Lung (tissue), 12 donors: ENCODE data around the gene ASRGL1. TPM values are rescaled to one million over a fixed set of nuclear protein-coding genes. Genes with fewer than 3 reads are reported as not detected.
A peak's percentile ranks its signal among the peaks of the same experiment; 100 is the strongest.
"Not testable (repeated sequence)": the region's sequence is repeated elsewhere in the genome, so short reads cannot be mapped to it uniquely, and the experiment has no call there.

Experiments used
- ATAC-seq: fragments of 200-7000 bp; cut with Tn5 transposase; one replicate; pipeline ENCODE4 v1.9.1; 2020; ENCODE audit warnings: moderate number of reproducible peaks; ENCODE audit not compliant: insufficient read depth, low FRiP score
- DNase-seq, 3 donors: peaks; one replicate each; pipeline ENCODE4 v3.0.0-alpha.2; 2013 to 2017
- H3K27ac ChIP-seq, 2 donors: one replicate each; pipeline ENCODE4 v1.5.1; 2013; ENCODE audit warnings: mild to moderate bottlenecking in 2 of 2, moderate library complexity in 2 of 2, control low read depth in 1 of 2, inconsistent platforms in 1 of 2, low read depth in 1 of 2, low read length in 1 of 2
- H3K27me3 ChIP-seq, 3 donors: one replicate each; pipeline ENCODE4 v1.5.1; 2013; ENCODE audit warnings: low read length in 2 of 3; ENCODE audit not compliant: control insufficient read depth in 3 of 3, insufficient read depth in 3 of 3
- H3K36me3 ChIP-seq, 4 donors: one replicate each; pipeline ENCODE4 v1.5.1; 2013; ENCODE audit warnings: low read length in 4 of 4, mild to moderate bottlenecking in 1 of 4, moderate library complexity in 1 of 4; ENCODE audit not compliant: control insufficient read depth in 4 of 4, insufficient read depth in 4 of 4
- H3K4me1 ChIP-seq, 5 donors: one replicate each; pipeline ENCODE4 v1.5.1; 2013; ENCODE audit warnings: low read length in 5 of 5, mild to moderate bottlenecking in 2 of 5, moderate library complexity in 1 of 5; ENCODE audit not compliant: control insufficient read depth in 5 of 5, insufficient read depth in 5 of 5
- H3K4me3 ChIP-seq: one replicate; pipeline ENCODE4 v1.5.1; 2013; ENCODE audit warnings: mild to moderate bottlenecking, control low read depth, moderate library complexity
- H3K9ac ChIP-seq, 2 donors: one replicate each; pipeline ENCODE4 v1.5.1; 2013; ENCODE audit warnings: low read length in 2 of 2, control low read depth in 1 of 2; ENCODE audit not compliant: insufficient read depth in 1 of 2
- H3K9me3 ChIP-seq, 4 donors: one replicate each; pipeline ENCODE4 v1.5.1; 2013; ENCODE audit warnings: low read length in 3 of 4, mild to moderate bottlenecking in 1 of 4, moderate library complexity in 1 of 4; ENCODE audit not compliant: control insufficient read depth in 4 of 4, insufficient read depth in 3 of 4
- CTCF ChIP-seq: IDR thresholded peaks from 2 replicates; pipeline ENCODE4 v1.5.1; 2012; ENCODE audit warnings: mild to moderate bottlenecking; ENCODE audit errors: control extremely low read depth, extremely low read depth
- WGBS, 2 donors: extraction: QIAGEN DNeasy Blood & Tissue Kit; methylation state at CpG; one replicate each; pipeline ENCODE4 v1.1.7; 2013; 5-methylcytosine and 5-hydroxymethylcytosine counted together
- polyA plus RNA-seq, 2 donors: library from polyadenylated mRNA; stranded (reverse); fragments of 200-250 nt; gene quantifications; one replicate each; pipeline ENCODE4 v1.2.1, GENCODE V29; 2013
- total RNA-seq, 2 donors: library from RNA; depleted of rRNA in 1 of 2; stranded (reverse); fragments of >200 nt in 1 of 2; gene quantifications; one replicate each; pipeline ENCODE4 v1.2.1, GENCODE V29; 2014 to 2021
- donor health status: control.
- donor health status: control.
- donor health status: Bipolar disorder and iron deficiency.
- donor health status: healthy.
- donor health status: DM: yes; HTN: yes; CAD: no.

Gene ASRGL1
- total and polyA plus RNA-seq, 4 donors, result 6.3 to 36.1 (median 28.2) TPM

- H3K36me3 ChIP-seq, result no peaks in the 10 kb centered on the region
- no peak overlapping the region for H3K9ac ChIP-seq
- H3K4me3 ChIP-seq, result no peak overlapping the region
- peaks cover 5 to 41% (median 16%) of the 10 kb centered on the region in 3 donors for H3K27me3 ChIP-seq
- H3K27ac ChIP-seq, result no peak overlapping the region
- DNase-seq (no peak), ATAC-seq (no peak)
- TF ChIP-seq CTCF, result no peak
- no peaks in the 10 kb centered on the region for H3K9me3 ChIP-seq
- peaks cover 0 to 3% (median 0%) of the 10 kb centered on the region in 5 donors for H3K4me1 ChIP-seq
- 91 to 97% methylated on average over 2 of the region's 2 CpGs for WGBS, 2 donors
Measured at GRCh38 chr11:62322524-62322923, 14.7 kb upstream of the ASRGL1 start.

GRCh38 chr11:62324731-62325556, 12.3 kb upstream of the ASRGL1 start:
- Histone ChIP-seq H3K9ac (no peak overlapping the region), H3K4me3 (no peak overlapping the region), H3K36me3 (no peaks in the 10 kb centered on the region), H3K27me3 (peaks cover 2 to 40% (median 14%) of the 10 kb centered on the region in 3 donors), H3K4me1 (peaks cover 0 to 3% (median 0%) of the 10 kb centered on the region in 5 donors), H3K27ac (no peak overlapping the region), H3K9me3 (no peaks in the 10 kb centered on the region)
- peak; percentile 65 for TF ChIP-seq CTCF
- DNase-seq (peak; percentile 17 to 38 (median 29)), ATAC-seq (peak; percentile 34)
- WGBS, 2 donors, result 34 to 49% methylated on average over 18 of the region's 18 CpGs

- DNase-seq, H3K4me3 ChIP-seq, H3K36me3 ChIP-seq, H3K4me1 ChIP-seq, H3K27ac ChIP-seq, H3K9ac ChIP-seq, H3K9me3 ChIP-seq, ATAC-seq: not testable (repeated sequence)
- 74 to 83% methylated on average over 5 of the region's 5 CpGs for WGBS, 2 donors
- peaks cover 2 to 40% (median 12%) of the 10 kb centered on the region in 3 donors for H3K27me3 ChIP-seq
Measured at GRCh38 chr11:62325781-62326180, 11.5 kb upstream of the ASRGL1 start.

- not testable (repeated sequence) for H3K4me3 ChIP-seq, H3K9me3 ChIP-seq, H3K27ac ChIP-seq, DNase-seq, H3K36me3 ChIP-seq, ATAC-seq, H3K4me1 ChIP-seq, H3K9ac ChIP-seq
- WGBS, 2 donors, result 32 to 47% methylated on average over 6 of the region's 6 CpGs
- peaks cover 2 to 33% (median 13%) of the 10 kb centered on the region in 3 donors for H3K27me3 ChIP-seq
Measured at GRCh38 chr11:62326719-62327118, 10.5 kb upstream of the ASRGL1 start.

- 90 to 92% methylated on average over 14 of the region's 14 CpGs for WGBS, 2 donors
- not testable (repeated sequence) for DNase-seq, ATAC-seq, H3K9me3 ChIP-seq, H3K27ac ChIP-seq, H3K36me3 ChIP-seq, H3K9ac ChIP-seq, H3K4me3 ChIP-seq, H3K4me1 ChIP-seq
- H3K27me3 ChIP-seq, result peaks cover under 1 to 37% (median 13%) of the 10 kb centered on the region in 3 donors
Measured at GRCh38 chr11:62327541-62327940, 9.7 kb upstream of the ASRGL1 start.

GRCh38 chr11:62331264-62331663, 6.0 kb upstream of the ASRGL1 start:
- peaks cover 0 to 52% (median 13%) of the 10 kb centered on the region in 3 donors for H3K27me3 ChIP-seq
- not testable (repeated sequence) for H3K4me3 ChIP-seq, H3K4me1 ChIP-seq, DNase-seq, H3K27ac ChIP-seq, H3K9ac ChIP-seq, H3K36me3 ChIP-seq, H3K9me3 ChIP-seq, ATAC-seq
- WGBS, 2 donors, result 71 to 80% methylated on average over 3 of the region's 3 CpGs
